ENCODE results near the gene ME2. TPM values are rescaled to one million over a fixed set of nuclear protein-coding genes. Genes with fewer than 3 reads are reported as not detected.

ME2 gene
- total and polyA plus RNA-seq, 9 of the 15 experiments (the other 6 are each of a cell fraction or from before 2014, with no cell fraction given) = 12.3 to 54.4 (median 36.2) TPM

DNA sequence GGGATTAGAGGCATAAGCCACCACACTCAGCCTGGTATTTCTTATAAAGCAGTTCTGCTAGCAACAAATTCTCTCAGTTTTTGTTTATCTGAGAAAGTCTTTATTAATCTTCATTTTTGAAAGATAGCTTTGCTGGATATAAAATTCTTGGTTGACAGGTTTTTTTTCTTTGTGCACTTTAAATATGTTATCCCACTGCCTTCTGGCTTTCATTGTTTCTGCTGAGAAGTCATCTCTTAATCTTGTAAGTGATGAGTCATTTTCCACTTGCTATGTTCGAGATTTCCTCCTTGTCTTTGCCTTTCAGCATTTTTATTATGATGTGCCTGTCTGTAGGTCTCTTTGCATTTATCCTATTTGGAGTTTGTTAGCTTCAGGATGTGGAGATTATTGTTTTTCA, 83.1 kb downstream of the ME2 start:
- no peaks in the 10 kb centered on the region for H4K20me1 ChIP-seq (replicated peaks; ENCODE audit: control insufficient read depth, insufficient read depth, low read length)
- no peak for FAIRE-seq
- no peaks in the 10 kb centered on the region for H3K4me1 ChIP-seq (replicated peaks in 1 of 2; ENCODE audit: control insufficient read depth in 2 of 2, insufficient read depth in 2 of 2, low read length in 2 of 2)
- CTCF ChIA-PET (ENCODE audit: low intra/inter-chr PET ratio) = no interaction called here
- no peak overlapping the region for H3K4me2 ChIP-seq (ENCODE audit: insufficient read depth, low read length)
- no peak for DNase-seq (ENCODE audit: extremely low read depth in 1 of 4, low spot score in 3 of 4)
- H3K9ac ChIP-seq (ENCODE audit: insufficient read depth in 1 of 2, low read depth in 2 of 2, low read length in 2 of 2) = no peak overlapping the region
- no TSS peak for BruUV-seq (replicated peaks)
- H3K9me3 ChIP-seq (replicated peaks; ENCODE audit: control insufficient read depth, insufficient read depth, low read depth, low read length) = peaks cover 4% of the 10 kb centered on the region; the same call in 1 of the 2 replicates
- in situ Hi-C loops (cut with MboI) = no loop called here
- H2AFZ ChIP-seq (ENCODE audit: low read depth, low read length) = no peak overlapping the region
- no peak overlapping the region for H3K27ac ChIP-seq (ENCODE audit: extremely low read depth, low read depth, low read length)
- no peak for ATAC-seq
- no peak overlapping the region for H3K4me3 ChIP-seq
- no peaks in the 10 kb centered on the region for H3K9me1 ChIP-seq (ENCODE audit: control insufficient read depth, insufficient read depth, low read length)
- no peaks in the 10 kb centered on the region for H3K79me2 ChIP-seq (ENCODE audit: control insufficient read depth, insufficient read depth, low read length)
- intact Hi-C loops (cut with micrococcal nuclease) = no loop called here
- POLR2A ChIA-PET = no interaction called here
- H3K27me3 ChIP-seq (ENCODE audit: control insufficient read depth in 2 of 2, insufficient read depth in 2 of 2, low read length in 2 of 2) = no peaks in the 10 kb centered on the region
- H3K36me3 ChIP-seq (ENCODE audit: control insufficient read depth, insufficient read depth, low read length) = no peaks in the 10 kb centered on the region
- WGBS (ENCODE audit: insufficient coverage, low coverage, missing lambda C conversion rate) = 0% methylated on average over 1 of the region's 1 CpG
- TF ChIP-seq, protein P1, sequence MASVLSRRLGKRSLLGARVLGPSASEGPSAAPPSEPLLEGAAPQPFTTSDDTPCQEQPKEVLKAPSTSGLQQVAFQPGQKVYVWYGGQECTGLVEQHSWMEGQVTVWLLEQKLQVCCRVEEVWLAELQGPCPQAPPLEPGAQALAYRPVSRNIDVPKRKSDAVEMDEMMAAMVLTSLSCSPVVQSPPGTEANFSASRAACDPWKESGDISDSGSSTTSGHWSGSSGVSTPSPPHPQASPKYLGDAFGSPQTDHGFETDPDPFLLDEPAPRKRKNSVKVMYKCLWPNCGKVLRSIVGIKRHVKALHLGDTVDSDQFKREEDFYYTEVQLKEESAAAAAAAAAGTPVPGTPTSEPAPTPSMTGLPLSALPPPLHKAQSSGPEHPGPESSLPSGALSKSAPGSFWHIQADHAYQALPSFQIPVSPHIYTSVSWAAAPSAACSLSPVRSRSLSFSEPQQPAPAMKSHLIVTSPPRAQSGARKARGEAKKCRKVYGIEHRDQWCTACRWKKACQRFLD (CRISPR knock-in tag; IDR thresholded peaks at IDR 0.05) = no peak
- TF ChIP-seq MAFF (IDR thresholded peaks at IDR 0.05; ENCODE audit: low read length) (peak; percentile 41), ZKSCAN3 (CRISPR knock-in tag; IDR thresholded peaks at IDR 0.05) (no peak), TEAD4 (IDR thresholded peaks at IDR 0.05; ENCODE audit: low read length) (0 out of 2 replicates have a peak, but pooled peaks have one; percentile 8), TEAD4 (CRISPR knock-in tag; IDR thresholded peaks at IDR 0.05; ENCODE audit: borderline replicate concordance) (no peak), ZNF384 (IDR thresholded peaks at IDR 0.05; ENCODE audit: low read depth, low read length) (peak; percentile 76), GABPA (tag; conservative IDR thresholded peaks at IDR 0.05; ENCODE audit: low read depth) (no peak), ZFP1 (CRISPR knock-in tag; IDR thresholded peaks at IDR 0.05) (peak; percentile 66; the same call in 1 of the 2 replicates), NFRKB (IDR thresholded peaks at IDR 0.05; ENCODE audit: low read depth) (no peak), ZNF436 (CRISPR knock-in tag; IDR thresholded peaks at IDR 0.05) (no peak), SMARCA4 (IDR thresholded peaks at IDR 0.05) (no peak), ZNF140 (CRISPR knock-in tag; IDR thresholded peaks at IDR 0.05) (no peak), TRIM24 (IDR thresholded peaks at IDR 0.05) (peak; percentile 89 to 93), TAF1 (IDR thresholded peaks at IDR 0.05; ENCODE audit: control insufficient read depth, extremely low read depth, insufficient read depth, low read length, severe bottlenecking) (no peak), MAFG (tag; conservative IDR thresholded peaks at IDR 0.05) (peak; percentile 67), C11orf30 (IDR thresholded peaks at IDR 0.05; ENCODE audit: low read depth) (peak; percentile 49), ZZZ3 (IDR thresholded peaks at IDR 0.05) (no peak), POLR2G (IDR thresholded peaks at IDR 0.05; ENCODE audit: low read depth, low read length) (no peak), RAD51 (IDR thresholded peaks at IDR 0.05; ENCODE audit: borderline replicate concordance, low read depth) (no peak)
- TF ChIP-seq, protein P2, sequence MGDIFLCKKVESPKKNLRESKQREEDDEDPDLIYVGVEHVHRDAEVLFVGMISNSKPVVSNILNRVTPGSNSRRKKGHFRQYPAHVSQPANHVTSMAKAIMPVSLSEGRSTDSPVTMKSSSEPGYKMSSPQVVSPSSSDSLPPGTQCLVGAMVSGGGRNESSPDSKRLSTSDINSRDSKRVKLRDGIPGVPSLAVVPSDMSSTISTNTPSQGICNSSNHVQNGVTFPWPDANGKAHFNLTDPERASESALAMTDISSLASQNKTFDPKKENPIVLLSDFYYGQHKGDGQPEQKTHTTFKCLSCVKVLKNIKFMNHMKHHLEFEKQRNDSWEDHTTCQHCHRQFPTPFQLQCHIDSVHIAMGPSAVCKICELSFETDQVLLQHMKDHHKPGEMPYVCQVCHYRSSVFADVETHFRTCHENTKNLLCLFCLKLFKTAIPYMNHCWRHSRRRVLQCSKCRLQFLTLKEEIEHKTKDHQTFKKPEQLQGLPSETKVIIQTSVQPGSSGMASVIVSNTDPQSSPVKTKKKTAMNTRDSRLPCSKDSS (IDR thresholded peaks at IDR 0.05; ENCODE audit: low read depth, partially characterized antibody) = peak; percentile 94
- TF ChIP-seq, protein P3, sequence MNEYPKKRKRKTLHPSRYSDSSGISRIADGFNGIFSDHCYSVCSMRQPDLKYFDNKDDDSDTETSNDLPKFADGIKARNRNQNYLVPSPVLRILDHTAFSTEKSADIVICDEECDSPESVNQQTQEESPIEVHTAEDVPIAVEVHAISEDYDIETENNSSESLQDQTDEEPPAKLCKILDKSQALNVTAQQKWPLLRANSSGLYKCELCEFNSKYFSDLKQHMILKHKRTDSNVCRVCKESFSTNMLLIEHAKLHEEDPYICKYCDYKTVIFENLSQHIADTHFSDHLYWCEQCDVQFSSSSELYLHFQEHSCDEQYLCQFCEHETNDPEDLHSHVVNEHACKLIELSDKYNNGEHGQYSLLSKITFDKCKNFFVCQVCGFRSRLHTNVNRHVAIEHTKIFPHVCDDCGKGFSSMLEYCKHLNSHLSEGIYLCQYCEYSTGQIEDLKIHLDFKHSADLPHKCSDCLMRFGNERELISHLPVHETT (CRISPR knock-in tag; conservative IDR thresholded peaks at IDR 0.05 in 1 of 2, IDR thresholded peaks at IDR 0.05 in 1 of 2) = no peak

Measured in K562 (cell line).